Nephron (organoid): ENCODE measurements around the gene METTL2A.
"Not testable (repeated sequence)": the region's sequence is repeated elsewhere in the genome, so short reads cannot be mapped to it uniquely, and the experiment has no call there.

ENCODE experiments used
- H3K27ac Mint-ChIP-seq, 3 experiments: 2 replicates each; pipeline ENCODE4 v1.8.0; 2020; ENCODE audit warnings: mixed read lengths in 3 of 3, mild to moderate bottlenecking in 2 of 3, moderate library complexity in 1 of 3
- H3K27me3 Mint-ChIP-seq: 2 replicates; pipeline ENCODE4 v1.8.0; 2021; ENCODE audit warnings: low read depth, mild to moderate bottlenecking, moderate library complexity, mixed read lengths
- H3K36me3 Mint-ChIP-seq: 2 replicates; pipeline ENCODE4 v1.8.0; 2020; ENCODE audit warnings: low read depth, mixed read lengths
- H3K4me1 Mint-ChIP-seq: 2 replicates; pipeline ENCODE4 v1.8.0; 2020; ENCODE audit warnings: mixed read lengths
- H3K4me3 Mint-ChIP-seq, 3 experiments: 2 replicates each; pipeline ENCODE4 v1.8.0; 2020; ENCODE audit warnings: mild to moderate bottlenecking in 3 of 3, mixed read lengths in 3 of 3, moderate library complexity in 2 of 3
- H3K9me3 Mint-ChIP-seq: 2 replicates; pipeline ENCODE4 v1.8.0; 2020; ENCODE audit warnings: mixed read lengths
- CTCF ChIP-seq, 3 experiments: fragments of 200-600 bp; sonication (generic); IDR thresholded peaks; one replicate each; pipeline ENCODE4 v1.5.0; 2021; ENCODE audit warnings: antibody characterized with exemption in 3 of 3; ENCODE audit not compliant: unreplicated experiment in 3 of 3

METTL2A gene

GRCh38 chr17:62405451-62405850 is 18.2 kb upstream of the METTL2A start:
- Mint-ChIP-seq H3K27ac (no peak overlapping the region), H3K4me1 (no peaks in the 10 kb centered on the region), H3K9me3 (peaks cover 11% of the 10 kb centered on the region), H3K36me3 (no peaks in the 10 kb centered on the region), H3K27me3 (peaks cover 6% of the 10 kb centered on the region), H3K4me3 (no peak overlapping the region)
- no peak for TF ChIP-seq CTCF (IDR thresholded peaks at IDR 0.05; ENCODE audit: unreplicated experiment in 3 of 3)

- not testable (repeated sequence) for H3K4me1 Mint-ChIP-seq, H3K27ac Mint-ChIP-seq, H3K36me3 Mint-ChIP-seq, H3K9me3 Mint-ChIP-seq, H3K4me3 Mint-ChIP-seq
- H3K27me3 Mint-ChIP-seq: peaks cover 11% of the 10 kb centered on the region
Observed at GRCh38 chr17:62413090-62413489, 10.6 kb upstream of the METTL2A start.

- peak overlapping the region in 1 of 3 experiments; percentile 17 for H3K4me3 Mint-ChIP-seq
- not testable (repeated sequence) for H3K9me3 Mint-ChIP-seq, H3K27ac Mint-ChIP-seq, H3K27me3 Mint-ChIP-seq
- H3K36me3 Mint-ChIP-seq: peaks cover 12% of the 10 kb centered on the region
- peaks cover 17% of the 10 kb centered on the region for H3K4me1 Mint-ChIP-seq
Observed at GRCh38 chr17:62426214-62426613, 2.5 kb downstream of the METTL2A start.

GRCh38 chr17:62435251-62435650 is 11.6 kb downstream of the METTL2A start:
- not testable (repeated sequence) for H3K9me3 Mint-ChIP-seq, H3K27ac Mint-ChIP-seq, H3K4me1 Mint-ChIP-seq, H3K27me3 Mint-ChIP-seq, H3K4me3 Mint-ChIP-seq
- H3K36me3 Mint-ChIP-seq: peaks cover 32% of the 10 kb centered on the region

GRCh38 chr17:62441181-62441580 is 17.5 kb downstream of the METTL2A start:
- not testable (repeated sequence) for H3K27ac Mint-ChIP-seq, H3K4me1 Mint-ChIP-seq, H3K27me3 Mint-ChIP-seq, H3K9me3 Mint-ChIP-seq, H3K4me3 Mint-ChIP-seq
- peaks cover 46% of the 10 kb centered on the region for H3K36me3 Mint-ChIP-seq

GRCh38 chr17:62444063-62444462 is 20.4 kb downstream of the METTL2A start:
- no peaks in the 10 kb centered on the region for H3K9me3 Mint-ChIP-seq
- no peak for TF ChIP-seq CTCF (IDR thresholded peaks at IDR 0.05; ENCODE audit: unreplicated experiment in 3 of 3)
- no peak overlapping the region for H3K4me3 Mint-ChIP-seq
- no peaks in the 10 kb centered on the region for H3K27me3 Mint-ChIP-seq
- H3K27ac Mint-ChIP-seq: no peak overlapping the region
- no peaks in the 10 kb centered on the region for H3K4me1 Mint-ChIP-seq
- H3K36me3 Mint-ChIP-seq: peaks cover 57% of the 10 kb centered on the region

GRCh38 chr17:62445791-62446190 is 22.1 kb downstream of the METTL2A start:
- not testable (repeated sequence) for H3K9me3 Mint-ChIP-seq, H3K4me3 Mint-ChIP-seq, H3K27ac Mint-ChIP-seq, H3K4me1 Mint-ChIP-seq, H3K27me3 Mint-ChIP-seq
- H3K36me3 Mint-ChIP-seq: peaks cover 49% of the 10 kb centered on the region

GRCh38 chr17:62452195-62452594 is 28.5 kb downstream of the METTL2A start:
- not testable (repeated sequence) for H3K27me3 Mint-ChIP-seq, H3K4me3 Mint-ChIP-seq, H3K9me3 Mint-ChIP-seq, H3K27ac Mint-ChIP-seq, H3K4me1 Mint-ChIP-seq
- H3K36me3 Mint-ChIP-seq: peaks cover 25% of the 10 kb centered on the region

- H3K9me3 Mint-ChIP-seq, H3K27me3 Mint-ChIP-seq, H3K27ac Mint-ChIP-seq, H3K4me1 Mint-ChIP-seq, H3K4me3 Mint-ChIP-seq: not testable (repeated sequence)
- peaks cover 17% of the 10 kb centered on the region for H3K36me3 Mint-ChIP-seq
Observed at GRCh38 chr17:62453041-62453440, 29.3 kb downstream of the METTL2A start.

GRCh38 chr17:62453656-62454055 is 30.0 kb downstream of the METTL2A start:
- not testable (repeated sequence) for H3K27ac Mint-ChIP-seq, H3K9me3 Mint-ChIP-seq, H3K4me3 Mint-ChIP-seq, H3K4me1 Mint-ChIP-seq, H3K27me3 Mint-ChIP-seq
- peaks cover 11% of the 10 kb centered on the region for H3K36me3 Mint-ChIP-seq

GRCh38 chr17:62454111-62454510 is 30.4 kb downstream of the METTL2A start:
- H3K27me3 Mint-ChIP-seq, H3K36me3 Mint-ChIP-seq, H3K27ac Mint-ChIP-seq, H3K9me3 Mint-ChIP-seq, H3K4me1 Mint-ChIP-seq, H3K4me3 Mint-ChIP-seq: not testable (repeated sequence)
